AG10803 (cell line): ENCODE results near the gene KCTD21.
"Not testable (repeated sequence)": the region's sequence is repeated elsewhere in the genome, so short reads cannot be mapped to it uniquely, and the experiment has no call there.

Experiments
- DNase-seq: peaks from one replicate; pipeline ENCODE4 v3.0.0; 2010; ENCODE audit warnings: low read depth
- H3K4me3 ChIP-seq: 2 replicates; pipeline ENCODE4 v1.5.1; 2011; ENCODE audit warnings: mild to moderate bottlenecking, low read length, control low read depth
- TF ChIP-seq, protein P1 (sequence below): conservative IDR thresholded peaks from 2 replicates; pipeline ENCODE4 v1.5.1; 2011; ENCODE audit warnings: mild to moderate bottlenecking, low read length, control low read depth, inconsistent platforms

KCTD21 gene

DNA sequence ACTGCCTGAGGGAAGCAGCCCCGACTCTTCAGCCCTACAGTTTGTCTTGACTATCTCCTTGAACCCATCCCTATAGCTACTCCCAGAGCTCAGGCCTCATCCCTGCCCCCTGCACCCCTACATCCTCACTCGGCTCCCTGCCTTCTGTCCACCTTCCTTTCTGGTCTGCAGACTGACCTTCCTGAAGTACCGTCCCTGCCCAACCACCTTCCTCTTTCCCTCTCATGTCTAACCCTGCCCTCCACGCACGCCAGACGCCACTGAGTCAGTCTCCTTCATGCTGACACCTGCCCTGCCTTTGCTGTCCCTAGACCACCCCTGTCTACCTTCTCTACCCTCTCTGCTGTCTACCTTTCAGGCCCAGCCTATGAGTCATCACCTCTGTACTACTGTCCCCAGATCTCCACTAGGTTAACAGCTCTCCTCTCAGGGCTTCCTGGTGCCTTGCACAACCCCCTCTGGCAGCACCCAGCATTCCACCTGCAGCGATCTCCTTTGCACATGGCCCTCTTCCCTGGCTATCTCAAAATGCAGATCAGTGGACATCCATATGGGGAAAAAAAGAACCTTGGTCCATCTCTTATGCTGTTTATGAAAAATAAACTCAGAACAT is 8.9 kb downstream of the KCTD21 start:
- TF ChIP-seq, protein P1, sequence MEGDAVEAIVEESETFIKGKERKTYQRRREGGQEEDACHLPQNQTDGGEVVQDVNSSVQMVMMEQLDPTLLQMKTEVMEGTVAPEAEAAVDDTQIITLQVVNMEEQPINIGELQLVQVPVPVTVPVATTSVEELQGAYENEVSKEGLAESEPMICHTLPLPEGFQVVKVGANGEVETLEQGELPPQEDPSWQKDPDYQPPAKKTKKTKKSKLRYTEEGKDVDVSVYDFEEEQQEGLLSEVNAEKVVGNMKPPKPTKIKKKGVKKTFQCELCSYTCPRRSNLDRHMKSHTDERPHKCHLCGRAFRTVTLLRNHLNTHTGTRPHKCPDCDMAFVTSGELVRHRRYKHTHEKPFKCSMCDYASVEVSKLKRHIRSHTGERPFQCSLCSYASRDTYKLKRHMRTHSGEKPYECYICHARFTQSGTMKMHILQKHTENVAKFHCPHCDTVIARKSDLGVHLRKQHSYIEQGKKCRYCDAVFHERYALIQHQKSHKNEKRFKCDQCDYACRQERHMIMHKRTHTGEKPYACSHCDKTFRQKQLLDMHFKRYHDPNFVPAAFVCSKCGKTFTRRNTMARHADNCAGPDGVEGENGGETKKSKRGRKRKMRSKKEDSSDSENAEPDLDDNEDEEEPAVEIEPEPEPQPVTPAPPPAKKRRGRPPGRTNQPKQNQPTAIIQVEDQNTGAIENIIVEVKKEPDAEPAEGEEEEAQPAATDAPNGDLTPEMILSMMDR = no peak
- no peak overlapping the region for H3K4me3 ChIP-seq
- no peak for DNase-seq

DNA sequence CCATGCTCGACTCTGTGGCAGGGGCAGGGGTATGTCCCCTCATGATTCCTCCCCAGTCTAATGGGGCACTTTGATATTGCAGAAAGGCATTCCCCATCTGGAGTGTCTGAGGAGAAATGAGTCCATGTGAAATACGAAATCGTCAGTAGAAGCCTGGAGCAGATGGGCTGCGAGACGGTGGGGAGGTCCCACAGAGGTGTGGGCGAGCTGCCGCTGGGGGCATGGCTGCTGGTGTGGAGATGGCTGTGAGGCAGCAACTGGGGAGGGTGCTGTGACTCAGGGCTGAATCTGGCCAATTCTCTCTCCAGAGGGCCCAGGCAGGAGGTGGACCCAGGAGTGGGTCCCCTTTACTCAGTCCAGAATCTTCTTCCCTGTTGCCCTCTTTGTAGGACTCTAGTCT is 11.2 kb downstream of the KCTD21 start:
- H3K4me3 ChIP-seq = no peak overlapping the region
- TF ChIP-seq, protein P1 = no peak
- no peak for DNase-seq

DNA sequence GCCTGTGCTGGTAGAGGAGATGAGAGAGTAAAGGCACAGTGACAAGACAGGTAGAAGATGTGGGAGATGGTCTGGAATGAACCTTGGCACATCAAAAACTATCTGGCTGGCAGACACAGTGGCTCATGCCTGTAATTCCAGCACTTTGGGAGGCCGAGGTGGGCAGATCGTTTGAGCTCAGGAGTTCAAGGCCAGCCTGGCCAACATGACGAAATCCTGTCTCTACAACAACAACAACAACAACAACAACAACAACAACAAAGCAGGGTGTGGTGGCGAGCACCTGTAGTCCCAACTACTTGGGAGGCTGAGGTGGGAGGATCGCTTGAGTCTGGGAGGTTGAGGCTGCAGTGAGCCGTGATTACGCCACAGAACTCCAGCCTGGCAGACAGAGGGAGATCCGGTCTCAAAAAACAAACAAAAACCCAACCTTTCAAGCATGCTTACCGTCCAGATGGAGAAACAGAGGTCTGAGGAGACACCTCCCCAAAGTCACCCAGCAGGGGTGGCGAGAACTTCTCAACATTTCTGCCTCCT is 11.8 kb downstream of the KCTD21 start:
- no peak for DNase-seq
- TF ChIP-seq, protein P1 = no peak
- no peak overlapping the region for H3K4me3 ChIP-seq

DNA sequence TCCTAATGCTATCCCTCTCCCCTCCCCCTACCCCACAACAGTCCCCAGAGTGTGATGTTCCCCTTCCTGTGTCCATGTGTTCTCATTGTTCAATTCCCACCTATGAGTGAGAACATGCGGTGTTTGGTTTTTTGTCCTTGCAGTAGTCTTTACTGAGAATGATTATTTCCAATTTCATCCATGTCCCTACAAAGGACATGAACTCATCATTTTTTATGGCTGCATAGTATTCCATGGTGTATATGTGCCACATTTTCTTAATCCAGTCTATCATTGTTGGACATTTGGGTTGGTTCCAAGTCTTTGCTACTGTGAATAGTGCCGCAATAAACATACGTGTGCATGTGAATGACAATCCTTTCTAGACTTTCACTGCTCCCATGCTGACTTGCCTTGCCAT is 12.6 kb downstream of the KCTD21 start:
- H3K4me3 ChIP-seq, DNase-seq: not testable (repeated sequence)

DNA sequence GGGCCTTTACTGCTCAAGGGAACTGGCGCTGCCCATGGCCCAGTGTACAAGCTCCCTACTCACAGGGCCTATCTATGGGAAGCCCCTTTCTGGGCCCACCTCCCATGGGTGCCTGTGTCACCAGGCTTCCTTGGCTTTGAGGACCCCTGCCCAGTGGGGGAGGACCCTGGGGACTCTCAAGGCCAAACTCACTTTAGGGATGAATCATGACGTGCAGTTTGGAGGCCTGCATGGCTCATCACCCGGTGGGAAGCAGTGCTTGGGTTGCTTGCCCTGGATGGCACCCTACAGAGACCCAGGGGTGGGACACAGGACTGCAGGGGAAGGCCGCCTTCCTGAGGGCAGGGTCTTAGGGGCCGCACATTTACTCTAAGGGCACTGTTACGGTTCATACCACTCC is 16.5 kb downstream of the KCTD21 start:
- no peak for DNase-seq
- TF ChIP-seq, protein P1 = no peak
- H3K4me3 ChIP-seq = no peak overlapping the region

DNA sequence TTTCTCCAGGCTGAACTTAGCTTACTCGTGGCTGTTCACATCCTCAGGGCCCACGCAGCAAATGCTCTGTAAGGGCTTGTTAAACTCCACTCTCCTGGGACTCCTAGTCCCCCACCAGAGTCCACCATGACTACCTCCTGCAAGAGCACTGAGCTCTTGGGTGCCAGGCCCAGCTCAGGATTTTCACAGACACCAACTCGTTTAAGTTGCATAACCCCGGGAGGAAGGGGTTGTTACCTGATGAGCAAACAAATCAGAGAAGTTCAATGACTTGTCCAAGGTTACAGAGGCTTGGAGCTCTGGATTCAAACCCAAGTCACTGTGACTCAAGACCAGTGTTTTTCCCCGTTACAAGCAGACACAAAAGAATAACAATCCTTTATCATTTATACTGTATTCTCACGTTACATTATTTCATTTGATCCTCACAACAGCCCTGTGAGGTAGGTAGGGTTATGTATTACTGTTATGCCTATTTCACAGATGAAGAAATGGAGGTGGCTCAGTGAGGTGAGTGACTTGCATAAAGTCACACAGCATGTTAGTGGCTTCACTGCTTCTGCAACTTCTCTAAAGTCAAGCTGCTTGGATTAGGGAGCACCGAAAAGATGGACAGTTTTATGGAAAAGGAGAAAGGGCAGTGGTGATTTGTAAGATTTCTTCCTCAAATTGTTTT is 17.4 kb downstream of the KCTD21 start:
- TF ChIP-seq, protein P1 = no peak
- DNase-seq = no peak
- no peak overlapping the region for H3K4me3 ChIP-seq

DNA sequence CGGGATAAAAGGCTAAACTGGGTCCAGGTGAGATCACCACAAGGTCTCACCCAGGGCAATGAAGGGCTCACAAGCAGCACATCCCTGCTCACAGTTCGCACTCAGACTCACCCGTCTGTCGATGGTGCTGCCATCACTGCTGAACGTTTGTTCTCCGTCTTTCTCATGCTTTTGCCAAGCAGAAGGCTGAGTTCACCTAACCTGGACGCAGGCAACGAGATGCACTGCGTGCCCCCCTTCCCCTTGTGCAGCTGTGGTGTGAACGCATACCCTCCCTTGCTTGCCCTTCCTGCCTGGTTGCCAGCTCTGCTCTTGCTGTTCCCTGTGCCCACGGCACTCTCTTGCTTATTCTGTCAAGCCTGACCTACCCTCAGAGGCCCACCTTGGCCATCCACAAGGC is 18.0 kb downstream of the KCTD21 start:
- DNase-seq = no peak
- no peak overlapping the region for H3K4me3 ChIP-seq
- TF ChIP-seq, protein P1 = no peak
